A673 (cell line): Measurements from ENCODE around the gene PSMG4. TPM values are rescaled to one million over a fixed set of nuclear protein-coding genes. Genes with fewer than 3 reads are reported as not detected.

ENCODE experiments used
- BruUV-seq: library from RNA; stranded (reverse); fragments of 400-500 nt; replicated peaks from 2 replicates; lab custom pipeline; 2021; lab: Mats Ljungman, UMichigan
- CTCF ChIA-PET: fragments of 300-600 bp; sonication (Branson Sonifier 250); formaldehyde crosslinking; loops from one replicate; lab custom pipeline; 2022; ENCODE audit warnings: antibody characterized with exemption; lab: Charles Lee
- POLR2A ChIA-PET: fragments of 300-600 bp; sonication (Branson Sonifier 250); formaldehyde crosslinking; loops from one replicate; lab custom pipeline; 2022; ENCODE audit warnings: antibody characterized with exemption; ENCODE audit not compliant: low non-redundant PET; lab: Charles Lee
- DNase-seq: peaks from one replicate; pipeline ENCODE4 v3.0.0-alpha.2; 2015; ENCODE audit warnings: low spot score
- H3K27ac ChIP-seq: fragments of 200-600 bp; sonication (generic); 2 replicates; pipeline ENCODE4 v1.5.1; 2016; ENCODE audit warnings: mixed run types, low read depth, mild to moderate bottlenecking, mixed read lengths, antibody characterized with exemption, low read length; ENCODE audit not compliant: poor library complexity, severe bottlenecking
- H3K27me3 ChIP-seq: fragments of 200-600 bp; sonication (generic); replicated peaks from 2 replicates; pipeline ENCODE4 v1.6.1; 2017; ENCODE audit warnings: mixed run types, low read depth, mild to moderate bottlenecking, mixed read lengths, antibody characterized with exemption, low read length; ENCODE audit not compliant: insufficient read depth, poor library complexity
- H3K36me3 ChIP-seq: fragments of 200-600 bp; sonication (generic); 2 replicates; pipeline ENCODE4 v1.6.1; 2016; ENCODE audit warnings: mixed run types, mild to moderate bottlenecking, mixed read lengths, antibody characterized with exemption, low read length; ENCODE audit not compliant: insufficient read depth, poor library complexity, severe bottlenecking
- H3K4me1 ChIP-seq: fragments of 200-600 bp; sonication (generic); 2 replicates; pipeline ENCODE4 v1.6.1; 2017; ENCODE audit warnings: mixed run types, mild to moderate bottlenecking, mixed read lengths, antibody characterized with exemption, low read length; ENCODE audit not compliant: insufficient read depth, poor library complexity, severe bottlenecking
- H3K4me3 ChIP-seq: fragments of 200-600 bp; sonication (generic); 2 replicates; pipeline ENCODE4 v1.5.1; 2016; ENCODE audit warnings: low read depth, mixed run types, mild to moderate bottlenecking, mixed read lengths, low read length; ENCODE audit not compliant: poor library complexity, severe bottlenecking
- H3K9me3 ChIP-seq: fragments of 200-600 bp; sonication (generic); 2 replicates; pipeline ENCODE4 v1.6.1; 2016; ENCODE audit warnings: mixed run types, low read depth, mild to moderate bottlenecking, mixed read lengths, antibody characterized with exemption, low read length; ENCODE audit not compliant: poor library complexity, severe bottlenecking
- CTCF ChIP-seq: fragments of 300-800, 200-600 bp; sonication (generic); conservative IDR thresholded peaks from 2 replicates; pipeline ENCODE4 v1.5.1; 2017; ENCODE audit warnings: low read depth, mild to moderate bottlenecking, antibody characterized with exemption, low read length, moderate library complexity, mixed read lengths
- EZH2 ChIP-seq: fragments of 200-600 bp; sonication (generic); IDR thresholded peaks from 2 replicates; pipeline ENCODE4 v1.6.1; 2017; ENCODE audit warnings: borderline replicate concordance, low read depth, mild to moderate bottlenecking, mixed read lengths, antibody characterized with exemption, low read length; ENCODE audit not compliant: poor library complexity, severe bottlenecking
- intact Hi-C: fragments of 100-400 bp; cut with micrococcal nuclease; formaldehyde crosslinking; loops from one replicate; pipeline ENCODE4 v1.10.0; 2022; ENCODE audit not compliant: unreplicated experiment
- total RNA-seq: library from RNA; stranded (reverse); gene quantifications from 2 replicates; pipeline ENCODE4 v1.2.3, GENCODE V29; 2021

Gene PSMG4
- total RNA-seq, 1 experiment from 2014 or later = 34.4 TPM

- Histone ChIP-seq H3K27me3 (no peaks in the 10 kb centered on the region), H3K9me3 (no peaks in the 10 kb centered on the region), H3K27ac (no peak overlapping the region), H3K4me1 (peaks cover 12% of the 10 kb centered on the region), H3K36me3 (no peaks in the 10 kb centered on the region), H3K4me3 (no peak overlapping the region)
- BruUV-seq = no TSS peak
- DNase-seq = no peak
- TF ChIP-seq CTCF (no peak), EZH2 (no peak)
- POLR2A ChIA-PET = no interaction called here
- intact Hi-C loops = loop anchor here (5.0 kb wide), 4 partner anchors 134 to 714 kb away; no protein-coding TSS in a partner anchor
- CTCF ChIA-PET = no interaction called here
Observed at GRCh38 chr6:3277851-3278416, 19.2 kb downstream of the PSMG4 start.

GRCh38 chr6:3278691-3279090 is 19.9 kb downstream of the PSMG4 start:
- DNase-seq = no peak
- Histone ChIP-seq H3K4me1 (peaks cover 12% of the 10 kb centered on the region), H3K9me3 (no peaks in the 10 kb centered on the region), H3K36me3 (no peaks in the 10 kb centered on the region), H3K27me3 (no peaks in the 10 kb centered on the region), H3K4me3 (no peak overlapping the region), H3K27ac (no peak overlapping the region)
- CTCF ChIA-PET = no interaction called here
- TF ChIP-seq EZH2 (no peak), CTCF (no peak)
- POLR2A ChIA-PET = no interaction called here
- intact Hi-C loops = loop anchor here (1.0 to 5.0 kb wide), 5 partner anchors 134 to 714 kb away; no protein-coding TSS in a partner anchor
- no TSS peak for BruUV-seq

- Histone ChIP-seq H3K27ac (no peak overlapping the region), H3K36me3 (no peaks in the 10 kb centered on the region), H3K27me3 (no peaks in the 10 kb centered on the region), H3K9me3 (no peaks in the 10 kb centered on the region), H3K4me3 (no peak overlapping the region), H3K4me1 (peaks cover 18% of the 10 kb centered on the region)
- no peak for DNase-seq
- BruUV-seq = no TSS peak
- CTCF ChIA-PET = interaction anchor here (0.5 to 1.8 kb wide), 9 partner anchors 10 to 453 kb away, joined by 3 to 17 read pairs (median 3); no protein-coding TSS in a partner anchor
- TF ChIP-seq EZH2 = no peak
- TF ChIP-seq CTCF = no peak
- intact Hi-C loops = no loop called here
- POLR2A ChIA-PET = interaction anchor here (0.5 kb wide), 1 partner anchor 57 kb away, joined by 3 read pairs; no protein-coding TSS in a partner anchor
Observed at GRCh38 chr6:3280091-3280490, 21.3 kb downstream of the PSMG4 start.
